IMR-90 (cell line): Measurements from ENCODE around the gene RTN1. TPM values are rescaled to one million over a fixed set of nuclear protein-coding genes. Genes with fewer than 3 reads are reported as not detected.

Experiments used
- ATAC-seq: fragments of 200-7000 bp; cut with Tn5 transposase; 2 replicates; pipeline ENCODE4 v1.9.1; 2020; ENCODE audit warnings: low read depth, mild to moderate bottlenecking, moderate library complexity
- BruUV-seq: library from RNA; stranded (reverse); fragments of 400-500 nt; replicated peaks from 2 replicates; lab custom pipeline; 2021; lab: Mats Ljungman, UMichigan
- CTCF ChIA-PET: fragments of 300-600 bp; formaldehyde crosslinking; extraction: SDS; loops from one replicate; lab custom pipeline; 2021; ENCODE audit warnings: antibody characterized with exemption; lab: Yijun Ruan, JAX
- POLR2A ChIA-PET: fragments of 300-600 bp; sonication (Branson Sonifier 250); formaldehyde crosslinking; loops from one replicate; lab custom pipeline; 2022; ENCODE audit warnings: antibody characterized with exemption; ENCODE audit not compliant: unreplicated experiment; lab: Charles Lee
- DNase-seq: peaks from one replicate; pipeline ENCODE4 v3.0.0; 2013
- H2AFZ ChIP-seq: replicated peaks from 2 replicates; pipeline ENCODE3; 2013; ENCODE audit warnings: low read length, mild to moderate bottlenecking; ENCODE audit not compliant: poor library complexity
- H2AK5ac ChIP-seq: 2 replicates; pipeline ENCODE4 v1.6.1; 2013; ENCODE audit warnings: low read depth, low read length, inconsistent platforms
- H2AK9ac ChIP-seq: replicated peaks from 2 replicates; pipeline ENCODE3; 2013; ENCODE audit warnings: mild to moderate bottlenecking, low read depth, low read length, moderate library complexity; ENCODE audit not compliant: poor library complexity
- H2BK120ac ChIP-seq: 2 replicates; pipeline ENCODE4 v1.6.1; 2013; ENCODE audit warnings: low read depth, low read length, inconsistent platforms
- H2BK15ac ChIP-seq: 3 replicates; pipeline ENCODE4 v1.6.1; 2013; ENCODE audit warnings: low read depth, low read length, inconsistent platforms
- H2BK20ac ChIP-seq: 2 replicates; pipeline ENCODE4 v1.6.1; 2013; ENCODE audit warnings: low read depth, mild to moderate bottlenecking, inconsistent platforms, low read length, moderate library complexity
- H2BK5ac ChIP-seq: 2 replicates; pipeline ENCODE4 v1.6.1; 2013; ENCODE audit warnings: mild to moderate bottlenecking, low read depth, low read length, inconsistent platforms; ENCODE audit not compliant: poor library complexity, severe bottlenecking
- H3K14ac ChIP-seq: replicated peaks from 2 replicates; pipeline ENCODE4 v1.6.1; 2013; ENCODE audit warnings: low read depth, low read length, inconsistent platforms
- H3K18ac ChIP-seq: 2 replicates; pipeline ENCODE4 v1.6.1; 2013; ENCODE audit warnings: low read depth, low read length, control low read depth
- H3K23ac ChIP-seq: 2 replicates; pipeline ENCODE4 v1.6.1; 2013; ENCODE audit warnings: low read depth, low read length, inconsistent platforms
- H3K27ac ChIP-seq: 2 replicates; pipeline ENCODE4 v1.5.1; 2013; ENCODE audit warnings: mild to moderate bottlenecking, control low read depth, low read length; ENCODE audit not compliant: insufficient read depth
- H3K27me3 ChIP-seq: 2 replicates; pipeline ENCODE4 v1.6.1; 2013; ENCODE audit warnings: low read length; ENCODE audit not compliant: control insufficient read depth, insufficient read depth
- H3K36me3 ChIP-seq: 2 replicates; pipeline ENCODE4 v1.6.1; 2013; ENCODE audit warnings: low read length, mixed read lengths; ENCODE audit not compliant: control insufficient read depth, insufficient read depth
- H3K4ac ChIP-seq: 2 replicates; pipeline ENCODE4 v1.6.1; 2013; ENCODE audit warnings: low read depth, low read length, inconsistent platforms
- H3K4me1 ChIP-seq: 2 replicates; pipeline ENCODE4 v1.6.1; 2013; ENCODE audit warnings: low read length, mixed read lengths; ENCODE audit not compliant: control insufficient read depth, insufficient read depth
- H3K4me2 ChIP-seq: 2 replicates; pipeline ENCODE4 v1.6.1; 2013; ENCODE audit warnings: low read depth, mild to moderate bottlenecking, control low read depth, low read length, moderate library complexity
- H3K4me3 ChIP-seq: 2 replicates; pipeline ENCODE4 v1.5.1; 2013; ENCODE audit warnings: low read depth, mild to moderate bottlenecking, control low read depth, low read length, moderate library complexity; ENCODE audit not compliant: insufficient read depth
- H3K56ac ChIP-seq: 2 replicates; pipeline ENCODE4 v1.6.1; 2013; ENCODE audit warnings: low read length, inconsistent platforms; ENCODE audit not compliant: insufficient read depth; ENCODE audit errors: extremely low read depth
- H3K79me1 ChIP-seq, 2 experiments: 2 replicates each; pipeline ENCODE4 v1.6.1; 2013; ENCODE audit warnings: low read length in 2 of 2, inconsistent platforms in 1 of 2, low read depth in 1 of 2
- H3K9ac ChIP-seq: 2 replicates; pipeline ENCODE4 v1.6.1; 2013; ENCODE audit warnings: low read depth, low read length, control low read depth
- H3K9me1 ChIP-seq: 2 replicates; pipeline ENCODE4 v1.6.1; 2013; ENCODE audit warnings: low read length, inconsistent platforms; ENCODE audit not compliant: insufficient read depth
- H3K9me3 ChIP-seq: 2 replicates; pipeline ENCODE4 v1.6.1; 2013; ENCODE audit warnings: low read length; ENCODE audit not compliant: control insufficient read depth, insufficient read depth
- H4K20me1 ChIP-seq: 2 replicates; pipeline ENCODE4 v1.6.1; 2013; ENCODE audit warnings: low read length, inconsistent platforms; ENCODE audit not compliant: insufficient read depth
- H4K5ac ChIP-seq: 2 replicates; pipeline ENCODE4 v1.6.1; 2013; ENCODE audit warnings: mild to moderate bottlenecking, low read depth, low read length, control low read depth
- H4K8ac ChIP-seq, 2 experiments: 2 replicates each; pipeline ENCODE4 v1.6.1; 2013; ENCODE audit warnings: low read depth in 2 of 2, low read length in 2 of 2, control low read depth in 1 of 2, inconsistent platforms in 1 of 2
- H4K91ac ChIP-seq: 2 replicates; pipeline ENCODE4 v1.6.1; 2013; ENCODE audit warnings: low read depth, low read length, inconsistent platforms; ENCODE audit not compliant: insufficient read depth
- BHLHE40 ChIP-seq: fragments of 150-350 bp; IDR thresholded peaks from 2 replicates; pipeline ENCODE4 v1.6.1; 2016; ENCODE audit warnings: mild to moderate bottlenecking, low read depth, low read length
- CEBPB ChIP-seq: IDR thresholded peaks from 2 replicates; pipeline ENCODE4 v1.6.1; 2012; ENCODE audit warnings: low read depth, low read length, improper control_type of control experiment
- CHD1 ChIP-seq: IDR thresholded peaks from 2 replicates; pipeline ENCODE4 v1.6.1; 2012; ENCODE audit warnings: low read depth, low read length, improper control_type of control experiment
- CTCF ChIP-seq: conservative IDR thresholded peaks from 2 replicates; pipeline ENCODE4 v1.5.1; 2012; ENCODE audit warnings: mild to moderate bottlenecking, low read depth, low read length, improper control_type of control experiment
- ELK1 ChIP-seq: fragments of 150-350 bp; IDR thresholded peaks from 2 replicates; pipeline ENCODE4 v1.6.1; 2016; ENCODE audit warnings: low read depth, mild to moderate bottlenecking, low read length, moderate library complexity, borderline replicate concordance
- FOS ChIP-seq: fragments of 150-350 bp; IDR thresholded peaks from 2 replicates; pipeline ENCODE4 v1.6.1; 2016; ENCODE audit warnings: low read depth, low read length
- MAFK ChIP-seq: IDR thresholded peaks from 2 replicates; pipeline ENCODE4 v1.6.1; 2012; ENCODE audit warnings: low read depth, low read length, improper control_type of control experiment
- MAZ ChIP-seq: IDR thresholded peaks from 2 replicates; pipeline ENCODE4 v1.6.1; 2012; ENCODE audit warnings: low read depth, mild to moderate bottlenecking, low read length, improper control_type of control experiment, moderate library complexity, borderline replicate concordance
- MXI1 ChIP-seq: IDR thresholded peaks from 2 replicates; pipeline ENCODE4 v1.6.1; 2012; ENCODE audit warnings: low read depth, mild to moderate bottlenecking, low read length, moderate library complexity, borderline replicate concordance
- NFE2L2 ChIP-seq: fragments of 150-350 bp; IDR thresholded peaks from 2 replicates; pipeline ENCODE4 v1.6.1; 2016; ENCODE audit warnings: low read depth, mild to moderate bottlenecking, low read length
- POLR2A ChIP-seq: IDR thresholded peaks from 2 replicates; pipeline ENCODE4 v1.6.1; 2012; ENCODE audit warnings: mild to moderate bottlenecking, low read depth, low read length
- RAD21 ChIP-seq: IDR thresholded peaks from 2 replicates; pipeline ENCODE4 v1.6.1; 2012; ENCODE audit warnings: low read length, improper control_type of control experiment
- RCOR1 ChIP-seq: IDR thresholded peaks from 2 replicates; pipeline ENCODE4 v1.6.1; 2012; ENCODE audit warnings: mild to moderate bottlenecking, low read length, improper control_type of control experiment; ENCODE audit not compliant: insufficient replicate concordance
- RFX5 ChIP-seq: IDR thresholded peaks from 2 replicates; pipeline ENCODE4 v1.8.0; 2012; ENCODE audit warnings: low read depth, mild to moderate bottlenecking, low read length, moderate library complexity
- SMC3 ChIP-seq: fragments of 150-350 bp; IDR thresholded peaks from 2 replicates; pipeline ENCODE4 v1.6.1; 2016; ENCODE audit warnings: low read depth, mild to moderate bottlenecking, antibody characterized with exemption, low read length, moderate library complexity
- USF2 ChIP-seq: fragments of 150-350 bp; IDR thresholded peaks from 2 replicates; pipeline ENCODE4 v1.6.1; 2017; ENCODE audit warnings: mild to moderate bottlenecking, antibody characterized with exemption, low read length, low read depth
- WGBS, 2 experiments: methylation state at CpG; one replicate each; pipeline versions ENCODE4 v1.1.5 to v1.1.7; 2013; ENCODE audit warnings: missing lambda C conversion rate in 2 of 2; ENCODE audit not compliant: insufficient read length in 1 of 2; ENCODE audit errors: extremely low coverage in 2 of 2; 5-methylcytosine and 5-hydroxymethylcytosine counted together
- dilution Hi-C: fragments of 300-500 bp; cut with HindIII; formaldehyde crosslinking; loops from one replicate; pipeline ENCODE4 v1.14.3; 2018; ENCODE audit warnings: low sequenced_read_pairs; ENCODE audit not compliant: unreplicated experiment
- in situ Hi-C: fragments of 300-500 bp; cut with MboI; formaldehyde crosslinking; loops from 3 replicates; pipeline ENCODE4 v1.14.3; 2019; ENCODE audit warnings: low sequenced_read_pairs, inconsistent platforms, mixed read lengths
- intact Hi-C: fragments of 100-400 bp; cut with micrococcal nuclease; formaldehyde crosslinking; loops from 2 replicates; pipeline ENCODE4 v1.10.0; 2022
- polyA plus RNA-seq, 3 experiments: library from polyadenylated mRNA; depleted of rRNA; stranded (reverse); fragments of >200 nt; gene quantifications; 2 replicates each; pipeline ENCODE4 v1.2.3, GENCODE V29; 2012; ENCODE audit warnings: low replicate concordance in 1 of 3
- total RNA-seq: library from RNA; depleted of rRNA; stranded (reverse); fragments of >200 nt; gene quantifications from 2 replicates; pipeline ENCODE4 v1.2.3, GENCODE V29; 2012

RTN1 gene
- total and polyA plus RNA-seq, 2 of the 4 experiments (the other 2 are of a cell fraction), result 0.18 to 0.46 TPM

DNA sequence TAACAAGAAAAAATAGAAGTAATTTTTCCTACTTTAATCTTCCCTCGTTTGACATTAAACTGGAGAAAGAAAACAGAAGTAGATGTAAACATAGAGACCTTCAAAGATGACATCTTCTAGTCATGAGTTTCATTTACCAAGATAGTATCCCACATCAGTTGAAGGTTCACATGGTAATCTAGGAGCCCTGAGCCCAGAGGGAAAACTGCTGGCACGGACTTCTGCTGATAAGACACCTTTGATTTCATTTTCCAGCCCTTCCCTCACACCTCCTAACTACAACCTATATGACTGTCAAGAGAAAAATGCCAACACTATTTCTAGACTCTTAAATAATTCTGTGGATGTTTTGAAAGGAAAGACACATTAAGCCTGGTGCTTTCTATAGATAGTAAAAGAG, 247.9 kb downstream of the RTN1 start:
- DNase-seq (no peak), ATAC-seq (no peak)
- ChIA-PET CTCF (interaction anchor here (0.6 kb wide), 1 partner anchor 150 kb away, joined by 3 read pairs; no protein-coding TSS in a partner anchor), POLR2A (no interaction called here)
- Histone ChIP-seq H4K91ac (no peak overlapping the region), H3K23ac (no peak overlapping the region), H3K4ac (no peak overlapping the region), H2AK5ac (no peak overlapping the region), H2BK5ac (no peak overlapping the region), H4K5ac (no peak overlapping the region), H3K4me3 (no peak overlapping the region), H3K4me1 (no peaks in the 10 kb centered on the region), H4K20me1 (no peaks in the 10 kb centered on the region), H2BK15ac (no peak overlapping the region), H3K27me3 (no peaks in the 10 kb centered on the region; the same call in 1 of the 2 replicates), H2AFZ (no peak overlapping the region), H4K8ac (no peak overlapping the region), H3K9ac (no peak overlapping the region), H2AK9ac (no peak overlapping the region), H3K18ac (no peak overlapping the region), H2BK120ac (no peak overlapping the region), H3K56ac (no peak overlapping the region), H3K36me3 (no peaks in the 10 kb centered on the region), H3K79me1 (no peaks in the 10 kb centered on the region), H3K4me2 (no peak overlapping the region), H3K9me1 (no peaks in the 10 kb centered on the region), H3K14ac (no peak overlapping the region), H3K9me3 (no peaks in the 10 kb centered on the region), H3K27ac (no peak overlapping the region), H2BK20ac (no peak overlapping the region)
- BruUV-seq, result no TSS peak
- TF ChIP-seq RAD21, result no peak
- no peak for TF ChIP-seq ELK1
- TF ChIP-seq CEBPB, result no peak
- TF ChIP-seq NFE2L2, result no peak
- TF ChIP-seq BHLHE40, result no peak
- TF ChIP-seq MXI1, result no peak
- no peak for TF ChIP-seq MAZ
- no peak for TF ChIP-seq CTCF
- TF ChIP-seq RCOR1, result no peak
- no peak for TF ChIP-seq SMC3
- TF ChIP-seq POLR2A, result no peak
- no peak for TF ChIP-seq USF2
- TF ChIP-seq MAFK, result no peak
- no peak for TF ChIP-seq CHD1
- TF ChIP-seq FOS, result no peak
- no peak for TF ChIP-seq RFX5
- in situ Hi-C loops, result no loop called here
- no CpG with 5 or more reads among the region's 2 CpGs for WGBS, 2 experiments
- dilution Hi-C loops, result no loop called here
- intact Hi-C loops, result no loop called here
